GM19372 (cell line): ENCODE measurements around the gene MX2.
"Not testable (repeated sequence)": the region's sequence is repeated elsewhere in the genome, so short reads cannot be mapped to it uniquely, and the experiment has no call there.

Experiments
- ATAC-seq: cut with Tn5 transposase; IDR thresholded peaks from one replicate; pipeline ENCODE4 v1.9.1; 2021; ENCODE audit warnings: mild to moderate bottlenecking, low read depth, moderate library complexity; ENCODE audit not compliant: unreplicated experiment

MX2 gene

DNA sequence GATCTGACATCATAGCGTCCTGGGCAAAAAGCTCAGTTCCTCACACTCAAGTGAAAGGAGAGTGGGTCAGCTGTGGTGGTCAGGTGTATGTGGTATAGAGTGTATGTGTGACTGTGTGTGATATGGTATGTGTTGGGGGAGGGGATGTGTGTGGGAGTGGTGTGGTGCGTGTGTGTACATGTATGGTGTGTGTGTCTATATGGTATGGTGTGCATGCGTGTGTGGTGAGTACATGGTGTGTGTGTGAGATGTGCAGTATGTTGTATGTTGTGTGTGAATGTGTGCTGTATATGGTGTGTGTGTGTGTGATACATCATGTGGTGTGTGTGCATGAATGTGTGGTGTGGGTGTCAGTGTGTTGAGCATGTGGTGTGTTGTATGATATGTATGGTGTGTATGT lies 24.3 kb upstream of the MX2 start:
- no peak for ATAC-seq

DNA sequence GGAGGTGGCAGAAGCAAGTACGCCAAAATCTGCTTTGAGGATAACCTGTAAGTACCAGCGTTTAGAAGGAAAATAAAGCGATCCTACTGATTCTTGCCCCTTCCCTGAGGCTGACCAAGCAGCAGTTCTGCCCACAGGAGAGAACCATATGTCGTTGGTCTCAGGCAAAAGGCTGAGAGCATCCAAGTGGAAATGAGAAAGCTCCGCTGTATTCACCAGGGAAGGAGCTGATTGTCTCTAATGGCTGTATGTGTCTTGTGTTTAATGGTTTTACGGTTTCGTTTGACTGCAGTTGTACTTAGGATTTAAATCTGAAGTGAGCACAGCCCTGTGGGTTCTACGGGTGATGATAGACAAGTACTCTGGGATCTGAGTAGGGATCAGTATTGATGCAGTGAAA lies 23.4 kb upstream of the MX2 start:
- no peak for ATAC-seq

DNA sequence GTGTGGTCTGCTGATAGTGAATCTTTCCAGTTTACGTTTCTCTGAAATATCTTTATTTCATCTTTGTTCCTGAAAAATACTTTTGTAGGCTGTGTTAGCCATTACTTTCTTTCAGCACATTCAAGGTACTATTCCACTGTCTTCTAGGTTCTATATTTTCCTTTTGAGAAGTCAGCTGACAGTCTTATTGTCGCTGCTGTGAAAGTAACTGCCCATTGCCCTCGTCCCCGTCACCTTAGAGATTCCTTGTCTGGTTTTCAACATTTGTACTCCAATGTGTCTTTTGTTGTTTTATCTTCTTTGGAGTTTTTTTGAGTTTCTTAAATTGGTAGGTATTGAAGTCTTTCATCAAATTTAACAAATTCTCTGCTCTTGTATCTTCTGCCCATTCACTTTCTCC lies 19.8 kb upstream of the MX2 start:
- no peak for ATAC-seq

DNA sequence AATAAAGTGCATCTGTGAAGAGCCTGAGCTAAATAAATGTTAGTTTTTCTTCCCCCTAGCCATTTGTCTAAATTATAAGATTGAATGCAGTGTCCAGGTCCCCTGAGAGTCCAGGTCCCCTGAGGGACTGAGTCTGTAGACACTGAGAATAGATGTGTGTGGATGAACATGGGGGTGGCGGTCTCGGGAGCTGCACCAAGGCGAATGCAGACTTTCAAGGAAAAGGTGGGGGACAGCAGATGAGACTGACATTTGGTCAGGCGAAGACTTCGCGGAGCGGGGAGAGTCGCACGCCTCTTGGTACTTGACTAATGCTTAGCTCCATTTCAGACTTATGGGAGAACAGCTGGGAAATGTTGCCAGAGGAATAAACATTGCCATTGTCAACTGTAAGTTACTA lies 17.7 kb upstream of the MX2 start:
- ATAC-seq = no peak

DNA sequence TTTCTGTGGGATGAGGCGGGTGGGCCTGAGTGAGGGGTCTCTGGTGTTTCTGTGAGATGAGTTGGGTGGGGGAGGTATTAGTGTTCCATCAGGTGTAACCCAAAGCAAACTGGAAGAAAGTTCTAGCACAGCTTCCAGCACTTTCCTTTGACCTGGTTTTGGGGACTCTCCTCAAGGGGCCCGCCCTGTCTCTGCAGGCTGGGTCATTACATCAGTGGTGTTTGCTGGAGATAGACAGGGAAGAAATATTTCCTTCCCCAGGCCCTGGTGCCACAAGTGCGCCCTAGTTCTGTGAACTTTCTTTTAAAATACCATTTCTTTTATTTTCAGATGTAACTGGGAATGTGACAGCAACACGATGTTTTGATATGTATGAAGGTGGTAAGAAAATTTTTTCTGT lies 16.5 kb upstream of the MX2 start:
- no peak for ATAC-seq

DNA sequence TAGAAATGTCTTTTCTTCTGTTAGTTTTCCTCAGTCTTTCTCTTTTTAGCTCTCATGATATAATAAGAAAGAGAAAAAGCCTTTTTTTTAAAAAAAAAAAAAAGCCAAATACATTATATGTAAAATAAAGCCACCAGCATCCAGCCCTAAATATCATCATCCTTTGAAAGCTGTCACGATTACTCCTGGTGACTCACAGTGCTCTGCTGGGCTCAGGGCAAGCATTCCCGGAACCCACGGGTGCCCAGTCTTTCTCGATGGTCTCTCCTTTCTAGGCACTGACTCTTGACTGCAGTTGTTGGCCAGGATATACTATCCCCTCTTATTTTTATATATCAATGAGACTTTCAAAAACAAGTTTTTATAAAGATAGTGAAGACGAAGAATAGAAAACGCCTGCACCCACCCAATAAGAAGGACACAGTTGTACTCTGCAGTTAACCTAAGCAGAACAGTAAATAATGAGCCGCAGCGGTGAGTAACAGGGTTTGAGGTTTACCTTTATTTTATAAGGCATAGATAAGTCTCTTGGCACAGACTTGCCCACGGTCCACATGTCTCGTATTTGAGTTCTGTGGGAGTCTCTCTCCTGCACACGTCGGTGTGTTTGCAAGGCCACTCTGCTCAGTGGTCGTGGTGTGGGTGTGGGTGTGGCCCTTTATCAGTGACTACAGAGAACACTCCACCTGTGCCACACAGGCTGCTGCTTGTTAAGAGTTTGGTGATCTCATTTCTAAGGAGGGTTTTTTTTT lies 15.7 kb upstream of the MX2 start:
- ATAC-seq = no peak

DNA sequence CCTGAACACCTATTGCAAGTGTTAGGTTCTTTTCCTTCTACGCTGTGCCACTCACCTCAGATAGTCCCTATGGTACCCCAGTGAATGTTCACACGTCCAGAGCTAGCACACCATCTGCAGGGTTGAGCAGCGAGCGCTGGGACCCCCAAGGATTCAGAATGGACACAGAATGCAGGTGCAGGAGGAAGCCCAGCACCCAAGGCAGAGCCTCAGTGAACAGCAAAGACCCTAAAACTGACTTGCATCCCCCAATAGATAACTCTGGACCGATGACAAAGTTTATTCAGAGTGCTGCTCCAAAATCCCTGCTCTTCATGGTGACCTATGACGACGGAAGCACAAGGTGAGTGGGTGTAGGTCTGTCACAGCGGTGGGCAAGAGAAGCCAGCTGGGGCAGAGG lies 15.1 kb upstream of the MX2 start:
- ATAC-seq = no peak

DNA sequence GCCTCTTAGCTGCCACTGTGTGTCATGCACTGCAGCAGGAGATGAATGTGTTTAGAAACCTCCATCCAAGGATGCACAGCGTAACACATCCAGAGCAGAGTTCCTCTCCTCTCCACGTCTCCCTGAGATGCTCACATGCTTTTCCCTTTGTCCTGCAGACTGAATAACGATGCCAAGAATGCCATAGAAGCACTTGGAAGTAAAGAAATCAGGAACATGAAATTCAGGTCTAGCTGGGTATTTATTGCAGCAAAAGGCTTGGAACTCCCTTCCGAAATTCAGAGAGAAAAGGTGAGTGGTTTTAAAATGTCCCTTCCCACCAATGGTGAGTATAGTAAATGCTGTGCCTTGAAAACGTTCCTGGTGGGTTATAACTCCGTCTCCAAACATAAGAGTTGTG lies 13.4 kb upstream of the MX2 start:
- no peak for ATAC-seq

DNA sequence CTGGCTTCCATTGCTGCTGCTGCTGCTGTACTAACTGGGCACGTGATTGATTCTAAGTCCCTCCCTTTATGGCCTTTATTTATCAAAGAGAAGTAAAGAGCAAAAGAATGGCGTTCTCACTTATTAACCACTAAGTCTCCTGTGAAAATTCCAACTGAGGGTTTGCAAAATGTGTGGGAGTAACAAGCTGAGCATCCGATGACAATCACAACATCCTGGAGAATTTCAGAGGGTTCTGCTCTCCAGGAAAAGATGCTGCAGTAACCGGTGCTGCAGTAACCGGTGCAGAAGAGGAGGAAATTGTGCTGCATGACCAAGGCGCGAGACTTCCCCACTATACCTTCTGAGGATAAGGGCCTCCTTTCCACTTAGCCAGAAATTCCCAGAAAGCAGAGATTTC lies 12.7 kb upstream of the MX2 start:
- ATAC-seq = no peak

DNA sequence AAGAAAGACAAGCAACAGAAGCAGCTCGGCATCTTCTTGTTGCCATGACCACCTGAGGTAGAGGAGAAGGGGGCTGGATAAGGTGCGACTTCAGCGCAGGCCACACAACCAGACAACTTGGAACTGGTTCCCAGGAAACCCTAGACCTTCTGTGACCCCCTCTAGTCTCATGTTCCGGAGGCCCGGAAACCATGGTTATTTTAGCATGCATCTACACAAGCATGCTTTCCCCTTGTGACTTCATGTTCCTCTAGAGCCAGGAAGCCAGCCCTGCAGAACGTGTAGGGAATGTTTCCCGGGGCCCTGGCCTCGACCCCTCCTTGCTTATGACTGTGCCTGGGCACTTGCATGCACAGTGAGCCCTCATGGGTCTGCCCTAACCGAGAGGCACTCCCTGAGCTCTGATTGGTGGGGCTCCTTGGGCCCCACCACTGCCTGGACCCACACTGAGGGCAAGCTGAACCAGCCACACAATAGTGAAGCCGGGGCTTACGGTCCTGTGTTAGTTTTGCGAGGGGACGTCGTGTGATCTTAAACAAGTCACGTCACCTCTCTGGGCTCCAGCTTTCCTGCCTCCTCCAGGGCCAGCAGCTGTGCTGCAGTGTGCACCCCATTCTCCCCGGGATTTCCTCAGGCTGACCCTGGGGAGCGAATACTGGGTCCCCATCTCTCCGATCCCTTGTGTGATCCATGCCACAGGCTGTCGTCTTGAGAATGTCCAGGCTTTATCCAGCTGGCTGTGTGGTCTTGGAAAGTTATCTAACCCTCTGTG lies 12.0 kb upstream of the MX2 start:
- ATAC-seq = no peak

DNA sequence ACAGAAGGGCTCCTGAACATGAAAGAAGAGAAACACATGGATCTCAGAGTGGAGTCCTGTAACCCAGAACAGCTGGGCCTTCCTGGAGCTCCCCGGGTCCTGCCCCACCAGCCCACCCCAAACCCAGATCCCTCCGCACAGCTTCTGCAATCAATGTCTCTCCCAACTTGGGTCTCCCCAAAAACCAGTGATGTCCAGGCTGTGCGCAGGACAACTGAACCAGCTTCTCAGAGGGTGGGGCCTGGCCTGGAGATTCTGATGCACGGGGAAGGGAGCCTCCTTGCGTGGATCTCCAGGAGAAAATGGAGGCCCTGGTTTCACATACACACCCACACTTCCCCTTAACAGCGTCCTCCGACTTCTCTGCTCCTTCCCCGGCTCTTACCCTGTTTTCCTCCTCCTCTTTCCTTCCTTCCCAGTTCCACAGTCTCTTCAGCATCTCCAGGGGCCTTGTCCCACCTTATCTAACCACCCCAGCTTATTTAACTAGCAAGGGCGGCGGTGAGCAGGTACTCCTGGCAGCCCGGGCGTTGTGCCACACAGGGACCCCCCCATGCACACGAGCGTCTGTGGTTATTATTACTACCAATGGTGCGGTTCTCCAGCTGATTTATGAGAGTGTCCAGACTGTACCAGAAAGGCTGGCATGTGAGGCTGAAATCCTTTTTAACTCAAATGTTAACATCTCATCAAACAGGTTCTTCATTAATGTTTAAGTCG lies 11.2 kb upstream of the MX2 start:
- ATAC-seq = no peak

DNA sequence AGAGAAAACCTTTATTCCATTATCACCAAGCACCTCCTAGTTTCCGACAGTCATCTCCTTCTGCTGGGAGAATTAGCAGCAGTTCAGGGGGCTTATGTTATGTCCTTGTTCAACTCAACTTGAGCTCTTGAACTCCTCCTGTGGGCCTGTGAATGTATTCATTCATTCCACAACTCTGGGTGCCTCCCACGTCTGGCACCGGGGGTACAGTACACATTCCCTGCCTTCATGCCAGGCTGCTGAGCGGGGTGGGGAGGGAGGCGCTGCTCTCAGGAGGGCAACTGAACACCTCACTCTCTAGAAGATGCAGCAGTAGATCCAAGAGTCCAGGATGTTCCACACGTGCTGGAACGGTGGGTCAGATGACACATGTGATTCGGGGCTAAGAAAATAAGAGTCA lies 4.3 kb upstream of the MX2 start:
- ATAC-seq = no peak

DNA sequence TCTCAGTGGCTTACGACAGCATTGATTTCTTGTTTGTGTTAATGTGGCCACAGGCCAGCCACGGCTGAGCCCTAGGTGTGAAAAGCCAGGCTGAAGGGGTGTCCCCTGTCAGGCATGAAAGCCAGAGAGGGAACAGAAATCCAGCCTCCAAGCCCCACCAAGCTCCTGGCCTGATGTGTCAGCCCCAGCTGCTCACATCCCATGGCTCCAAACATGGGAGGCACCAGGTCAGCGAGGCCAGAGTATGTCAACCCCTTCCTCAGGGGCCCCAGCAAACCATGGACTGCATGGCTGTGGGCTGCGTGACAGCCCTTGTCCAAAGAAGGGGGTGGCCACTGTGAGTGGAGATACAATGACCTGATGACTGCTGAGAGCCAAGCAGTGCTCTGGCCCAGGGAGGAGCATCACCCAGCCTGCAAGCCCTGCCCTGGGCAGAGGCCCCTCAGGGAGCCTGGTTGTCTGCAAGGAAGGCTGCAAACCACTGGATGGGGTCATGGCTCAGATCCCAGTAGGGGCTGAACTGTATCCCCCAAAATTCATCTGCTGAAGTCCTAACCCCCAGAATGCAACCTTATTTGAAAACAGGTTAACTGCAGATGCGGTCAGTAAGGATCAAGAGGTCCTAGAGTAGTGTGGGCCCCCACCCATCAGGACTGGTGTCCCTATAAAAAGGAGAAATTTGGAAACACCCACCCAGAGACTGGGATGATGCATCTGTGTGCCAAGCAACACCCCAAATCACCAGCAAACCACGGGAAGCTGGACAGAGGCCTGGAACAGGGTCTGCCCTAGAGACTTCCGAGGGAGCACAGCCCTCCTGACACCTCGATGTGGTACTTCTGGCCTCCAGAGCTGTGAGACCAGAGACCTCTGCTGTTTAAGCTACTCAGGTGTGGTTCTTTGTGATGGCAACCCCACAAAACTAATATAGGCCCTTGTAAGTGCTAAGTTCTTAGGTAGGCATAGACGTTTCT lies 3.3 kb upstream of the MX2 start:
- ATAC-seq = no peak

DNA sequence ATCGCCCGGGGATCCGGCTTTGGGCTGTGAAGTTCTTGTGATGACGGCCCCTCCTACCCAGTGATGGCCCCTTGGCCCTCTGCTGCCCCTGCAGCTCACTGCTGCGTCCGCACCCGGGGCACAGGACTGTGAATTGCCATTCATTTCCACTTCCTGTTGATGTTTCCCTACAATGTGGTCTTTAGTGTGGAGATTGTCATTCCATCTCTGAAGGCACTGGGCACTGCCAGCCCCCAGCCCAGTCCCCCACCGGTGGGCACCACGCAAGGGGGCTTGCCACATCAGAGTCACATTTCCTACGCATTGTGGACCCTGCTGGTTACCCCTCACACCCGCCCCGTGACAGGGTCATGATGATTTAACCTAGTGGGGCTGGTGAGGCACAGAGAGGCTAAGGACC lies 2.5 kb upstream of the MX2 start:
- no peak for ATAC-seq

DNA sequence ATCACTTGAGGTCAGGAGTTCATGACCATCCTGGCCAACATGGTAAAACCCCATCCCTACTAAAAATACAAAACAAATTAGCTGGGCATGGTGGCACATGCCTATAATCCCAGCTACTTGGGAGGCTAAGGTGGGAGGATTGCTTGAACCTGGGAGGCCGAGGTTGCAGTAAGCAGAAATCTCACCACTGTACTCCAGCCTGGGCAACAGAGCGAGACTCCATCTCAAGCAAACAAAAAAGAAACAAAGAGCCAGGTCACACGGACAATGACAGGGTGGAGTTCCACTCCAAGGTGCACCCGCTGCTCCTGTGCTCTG lies 2.1 kb upstream of the MX2 start:
- ATAC-seq = not testable (repeated sequence)

DNA sequence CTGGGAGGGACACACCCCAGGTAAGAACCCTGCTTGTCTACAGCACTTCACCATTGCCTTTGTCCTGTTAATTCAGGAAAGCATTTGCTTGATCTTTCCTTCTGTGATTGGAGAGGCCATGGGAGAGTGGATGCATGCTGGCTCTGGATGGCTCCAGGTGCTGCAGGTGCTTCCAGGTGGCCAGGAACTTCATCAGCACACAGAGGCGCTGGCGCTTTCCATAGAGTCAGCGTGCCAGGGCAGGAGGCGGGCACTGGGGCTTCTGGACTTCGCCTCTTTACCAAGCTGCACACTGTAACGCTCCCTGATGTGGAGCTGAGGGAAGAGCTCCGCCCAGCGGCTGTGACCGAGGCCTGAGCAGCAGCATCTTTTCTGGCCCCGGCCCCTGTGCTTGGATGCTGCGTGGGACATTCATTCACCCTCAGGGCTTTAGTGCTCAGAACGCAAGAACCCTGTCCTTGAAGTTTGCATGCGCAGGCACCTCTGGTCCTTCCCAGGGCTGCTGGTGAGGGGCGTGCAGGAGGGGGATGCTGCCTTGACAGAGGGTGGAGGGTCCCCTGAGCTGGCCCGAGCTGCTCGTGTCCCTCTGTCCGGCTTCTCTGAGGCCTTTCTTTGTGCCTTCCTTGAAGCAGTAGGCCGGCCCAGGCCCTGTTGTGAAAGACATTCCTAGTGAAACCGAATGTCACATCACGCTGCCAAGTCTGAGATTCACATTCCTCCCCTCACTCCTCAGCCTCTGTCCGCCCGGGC lies 1.6 kb upstream of the MX2 start:
- no peak for ATAC-seq

DNA sequence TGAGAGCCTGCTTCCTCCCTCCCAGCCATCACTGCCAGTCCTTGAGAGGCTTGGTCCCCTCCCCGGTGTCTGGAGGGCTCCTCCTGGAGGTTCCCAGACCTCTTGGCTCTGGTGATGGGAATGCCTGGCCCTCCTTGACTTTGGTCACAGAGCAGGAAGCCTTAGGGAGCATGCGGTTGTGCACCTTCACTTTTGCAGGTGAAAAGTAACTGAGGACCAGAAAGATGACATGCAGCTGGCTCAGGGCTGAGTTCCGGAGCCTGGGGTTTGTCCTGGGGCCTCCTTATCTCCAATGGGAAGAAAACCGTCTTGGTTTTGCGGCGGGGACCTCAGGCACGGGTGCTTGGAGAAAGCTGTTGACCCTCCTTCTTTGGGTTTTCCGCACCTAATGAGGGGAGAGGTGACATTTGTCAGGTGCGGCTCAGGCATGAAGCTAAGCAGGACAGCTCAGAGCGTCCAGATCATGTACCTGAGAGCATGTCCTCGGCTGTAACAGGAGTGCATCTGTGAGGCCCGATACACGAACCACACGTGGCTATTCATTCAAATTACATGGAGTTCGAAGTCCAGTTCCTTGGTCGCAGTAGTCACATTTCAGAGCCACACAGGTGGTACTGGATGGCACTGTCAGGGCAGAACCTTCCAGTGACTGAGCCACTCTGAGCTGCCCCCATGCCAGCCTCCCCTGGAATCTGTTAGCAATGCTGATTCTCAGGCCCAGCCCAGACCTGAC lies 608 bp upstream of the MX2 start:
- ATAC-seq = no peak

DNA sequence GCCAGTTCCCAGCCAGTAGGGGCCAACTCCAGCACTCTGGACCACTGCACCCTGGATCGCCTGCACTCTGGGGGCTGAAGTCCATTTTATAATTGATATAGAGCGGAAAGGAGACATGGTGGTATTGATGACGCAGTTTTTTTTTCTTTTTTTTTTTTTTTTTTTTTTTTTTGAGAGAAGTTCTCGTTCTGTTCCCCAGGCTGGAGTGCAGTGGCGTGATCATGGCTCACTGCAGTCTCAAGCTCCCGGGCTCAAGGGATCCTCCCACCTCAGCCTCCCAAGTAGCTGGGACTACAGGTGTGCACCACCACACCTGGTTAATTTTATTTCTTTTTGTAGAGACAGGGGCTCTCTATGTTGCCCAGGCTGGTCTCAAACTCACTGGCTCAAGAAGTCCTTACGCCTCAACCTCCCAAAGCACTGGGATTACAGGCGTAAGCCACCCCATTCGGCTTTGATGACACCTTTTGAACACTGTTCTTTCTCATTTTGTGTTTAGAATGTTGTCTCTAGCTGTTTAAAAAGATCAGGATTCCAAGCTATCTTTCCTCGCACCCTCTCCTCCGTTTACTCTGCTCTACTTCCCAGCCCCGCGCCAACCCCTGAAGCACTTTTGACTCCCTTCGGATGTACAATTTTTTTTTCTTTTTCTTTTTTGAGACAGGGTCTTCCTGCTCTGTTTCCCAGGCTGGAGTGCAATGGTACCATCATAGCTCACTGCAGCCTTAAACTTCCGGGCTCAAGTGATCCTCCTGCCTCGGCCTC lies 960 bp downstream of the MX2 start:
- no peak for ATAC-seq
